Cardiac ventricle fibroblast (primary cell): ENCODE measurements around the gene LCTL. TPM values are rescaled to one million over a fixed set of nuclear protein-coding genes. Genes with fewer than 3 reads are reported as not detected.

Source experiments
- total RNA-seq: library from RNA; depleted of rRNA; stranded (reverse); fragments of >200 nt; gene quantifications from 2 replicates; pipeline ENCODE4 v1.2.3, GENCODE V29; 2015

LCTL gene
- 1.6 TPM in 1 of 2 replicates, not detected in the other for total RNA-seq

GRCh38 chr15:66565741-66566144 is at the start of gene LCTL:
LCTL (minus strand) TSS chr15:66565998; CDS start chr15:66565365, 633 bp downstream.

DNA sequence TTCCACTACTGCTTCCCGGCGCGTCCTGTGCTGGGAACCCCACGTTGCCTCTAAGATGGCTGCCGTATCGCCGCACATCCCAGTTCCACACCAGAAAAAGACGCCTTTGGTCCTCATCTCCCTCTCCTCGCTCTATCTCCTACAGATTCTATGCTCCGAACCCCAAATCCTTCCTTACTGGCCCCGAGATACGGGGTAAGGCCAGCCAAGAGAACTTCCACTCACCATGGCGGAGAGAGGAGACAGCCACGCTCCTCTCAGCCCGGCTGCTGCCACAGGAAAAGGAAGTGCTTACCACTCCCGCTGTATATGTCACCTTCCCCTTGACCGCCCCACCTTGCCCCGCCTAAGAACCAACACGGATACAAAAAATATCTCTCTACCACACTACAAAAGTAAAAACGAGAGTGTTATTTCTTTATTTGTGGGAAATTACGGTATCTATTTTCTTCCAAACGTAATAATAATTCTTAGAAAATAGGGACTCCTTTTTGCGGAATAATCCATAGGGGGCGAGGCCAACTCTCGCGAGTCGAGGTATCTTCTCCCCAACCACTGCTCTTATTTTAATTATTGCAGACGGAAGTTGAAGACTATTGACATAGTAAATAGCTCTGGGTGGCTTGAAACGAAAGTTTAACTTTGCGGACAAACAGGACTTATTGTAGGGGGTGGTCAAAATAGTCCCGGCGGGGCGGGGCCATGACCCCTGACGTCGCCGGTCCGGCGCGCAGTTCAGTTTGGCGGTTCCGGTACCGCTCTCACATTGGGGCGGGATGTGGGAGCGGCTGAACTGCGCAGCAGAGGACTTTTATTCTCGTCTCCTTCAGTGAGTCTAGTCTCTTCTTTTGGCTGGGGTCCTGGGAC is 61.0 kb downstream of the LCTL start, which contains the start of the genes RPL4 and ZWILCH:
RPL4 (minus strand) TSS at position 293 of the 867 bp plus-strand sequence; CDS start at position 228, 65 bp downstream.
ZWILCH (plus strand) TSS at position 764 of the 867 bp plus-strand sequence; CDS start at position 777, 13 bp downstream.

Other genes with a start within 250 kb of the LCTL start
- gene TIPIN, start 209.3 kb downstream of the LCTL start, total RNA-seq: 4.1 and 5.0 TPM in 2 replicates
- gene MAP2K1, start 179.1 kb downstream of the LCTL start, total RNA-seq: 36.7 and 40.5 TPM in 2 replicates
- 9.6 and 12.4 TPM in 2 replicates for gene SNAPC5, start 68.2 kb downstream of the LCTL start, total RNA-seq
- gene RPL4, start 61.1 kb downstream of the LCTL start, total RNA-seq: 5,024 and 5,893 TPM in 2 replicates
- 4.5 and 8.3 TPM in 2 replicates for gene ZWILCH, start 60.7 kb downstream of the LCTL start, total RNA-seq
- 31.4 and 43.7 TPM in 2 replicates for gene SMAD6, start 136.2 kb upstream of the LCTL start, total RNA-seq